Neural progenitor cell (in vitro differentiated cells): ENCODE measurements around the gene TMCC1.

ENCODE experiments used
- CTCF ChIP-seq: fragments of 200-600 bp; sonication (generic); IDR thresholded peaks from 2 replicates; pipeline ENCODE4 v1.5.1; 2017; ENCODE audit warnings: antibody characterized with exemption, mild to moderate bottlenecking
- EZH2 ChIP-seq: fragments of 200-600 bp; sonication (generic); IDR thresholded peaks from 2 replicates; pipeline ENCODE4 v1.6.1; 2017; ENCODE audit warnings: antibody characterized with exemption, mild to moderate bottlenecking, moderate library complexity
- EZH2phosphoT487 ChIP-seq: fragments of 200-600 bp; sonication (generic); IDR thresholded peaks from 2 replicates; pipeline ENCODE4 v1.6.1; 2017; ENCODE audit warnings: antibody characterized with exemption

GRCh38 chr3:129611446-129611800 is 282.1 kb downstream of the TMCC1 start:
- no peak for TF ChIP-seq CTCF
- TF ChIP-seq EZH2, result no peak
- no peak for TF ChIP-seq EZH2phosphoT487
